ENCODE data around the gene NDRG3.

DNA sequence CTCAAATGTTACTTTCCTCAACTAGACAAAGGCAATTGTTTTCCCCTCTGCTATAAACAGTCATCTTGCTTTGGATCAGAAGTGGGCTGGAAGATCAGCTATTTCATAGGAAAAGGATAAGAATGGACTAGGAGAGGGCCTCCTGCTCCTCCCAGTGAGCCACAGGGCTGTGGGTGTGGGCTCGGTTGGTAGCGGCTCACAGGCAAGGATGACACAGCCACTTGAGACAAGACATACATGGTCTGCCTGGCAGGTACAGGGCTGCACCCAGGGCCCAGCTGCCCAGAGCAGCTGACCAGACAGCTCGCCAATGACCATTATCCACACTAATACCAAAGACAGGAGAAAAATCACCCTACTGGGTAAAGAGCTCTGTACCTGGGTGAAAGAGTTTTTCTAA lies 90.9 kb downstream of the NDRG3 start:
- TF ChIP-seq ZNF274 (IDR thresholded peaks at IDR 0.05; ENCODE audit: low read depth, low read length) (no peak), YY1 (IDR thresholded peaks at IDR 0.05; ENCODE audit: insufficient read depth, insufficient read length) (no peak), SUZ12 (IDR thresholded peaks at IDR 0.05; ENCODE audit: extremely low read depth, insufficient read depth, insufficient read length) (no peak)

All from NT2/D1 (cell line).